Activated naive CD8-positive, alpha-beta T cell treated with anti-CD3 and anti-CD28 coated beads, Interleukin-2, amount 50 U/mL, for 24 hours (primary cell): ENCODE measurements around the gene ZNF844.

Experiments
- ATAC-seq: fragments of 150-1000 bp; cut with Tn5 transposase; one replicate; pipeline ENCODE4 v1.10.0; 2021
- DNase-seq: peaks from one replicate; pipeline ENCODE4 v3.0.0; 2021
- H3K27ac Mint-ChIP-seq: one replicate; pipeline ENCODE4 v1.8.0; 2021; ENCODE audit warnings: mild to moderate bottlenecking, mixed read lengths
- H3K27me3 Mint-ChIP-seq: one replicate; pipeline ENCODE4 v1.8.0; 2021; ENCODE audit warnings: mixed read lengths
- H3K36me3 Mint-ChIP-seq: one replicate; pipeline ENCODE4 v1.8.0; 2021; ENCODE audit warnings: low read depth, mixed read lengths
- H3K4me1 Mint-ChIP-seq: one replicate; pipeline ENCODE4 v1.8.0; 2021; ENCODE audit warnings: mixed read lengths
- H3K4me3 Mint-ChIP-seq: one replicate; pipeline ENCODE4 v1.8.0; 2021; ENCODE audit warnings: mild to moderate bottlenecking, moderate library complexity, mixed read lengths
- H3K9me3 Mint-ChIP-seq: one replicate; pipeline ENCODE4 v1.8.0; 2021; ENCODE audit warnings: mixed read lengths

ZNF844 gene

DNA sequence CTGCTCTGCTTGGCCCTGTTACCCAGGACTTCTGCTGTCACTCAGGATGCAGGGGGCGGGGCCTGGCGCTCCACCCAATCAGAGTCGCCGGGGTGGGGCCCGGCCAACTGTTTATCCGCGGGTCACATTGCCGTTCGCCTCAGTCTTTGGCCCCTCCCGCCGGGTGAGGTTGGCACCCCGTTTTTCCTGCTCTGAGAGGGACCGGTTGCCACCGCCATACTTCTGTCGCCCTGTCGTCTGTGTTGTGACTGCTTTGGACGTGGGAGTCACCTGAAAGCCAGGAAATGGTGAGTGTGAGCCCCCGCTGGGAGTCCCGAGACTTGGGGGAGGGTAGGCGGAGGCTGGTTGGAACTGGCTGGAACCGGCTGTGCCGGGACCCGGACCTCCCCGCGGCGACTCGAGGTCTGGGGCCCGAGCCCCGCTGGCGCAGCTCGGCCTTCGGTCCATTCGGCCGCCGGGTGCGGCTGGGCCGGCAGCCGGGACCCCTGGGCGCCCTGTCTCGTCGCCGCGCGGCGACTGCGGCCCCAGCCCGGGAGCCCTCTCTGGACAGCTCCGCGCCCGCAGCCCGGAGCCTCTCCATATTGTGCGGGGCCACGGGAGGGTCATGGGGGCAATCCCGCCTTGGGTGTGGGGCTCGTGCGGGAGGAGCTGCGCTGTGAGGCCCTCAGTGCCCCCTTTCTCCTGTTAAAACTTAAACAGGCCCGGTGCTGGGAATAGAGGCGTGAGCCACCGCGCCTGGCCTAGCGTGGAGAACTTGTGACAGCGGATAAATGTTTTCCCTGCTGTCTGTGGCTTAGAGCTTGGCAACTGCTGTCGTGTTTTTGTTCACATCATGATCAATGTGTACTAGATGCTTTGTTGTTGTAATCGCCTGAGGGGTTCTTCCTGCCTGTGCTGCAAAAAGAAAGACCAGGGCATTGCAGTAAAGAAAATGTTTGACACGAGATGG, at the start of gene ZNF844:
TSS of gene ZNF844 (plus strand) at position 142 of the 949 bp plus-strand sequence. CDS start at position 285, 143 bp downstream.
- Mint-ChIP-seq H3K27ac (peak within 1 kb of the TSS; percentile 62), H3K27me3 (no peaks in the 10 kb centered on the region), H3K36me3 (peaks cover 12% of the 10 kb centered on the region), H3K4me3 (peak within 1 kb of the TSS; percentile 82), H3K9me3 (peaks cover 3% of the 10 kb centered on the region), H3K4me1 (peaks cover 10% of the 10 kb centered on the region)
- DNase-seq = peak; percentile 87
- ATAC-seq = peak; percentile 85

DNA sequence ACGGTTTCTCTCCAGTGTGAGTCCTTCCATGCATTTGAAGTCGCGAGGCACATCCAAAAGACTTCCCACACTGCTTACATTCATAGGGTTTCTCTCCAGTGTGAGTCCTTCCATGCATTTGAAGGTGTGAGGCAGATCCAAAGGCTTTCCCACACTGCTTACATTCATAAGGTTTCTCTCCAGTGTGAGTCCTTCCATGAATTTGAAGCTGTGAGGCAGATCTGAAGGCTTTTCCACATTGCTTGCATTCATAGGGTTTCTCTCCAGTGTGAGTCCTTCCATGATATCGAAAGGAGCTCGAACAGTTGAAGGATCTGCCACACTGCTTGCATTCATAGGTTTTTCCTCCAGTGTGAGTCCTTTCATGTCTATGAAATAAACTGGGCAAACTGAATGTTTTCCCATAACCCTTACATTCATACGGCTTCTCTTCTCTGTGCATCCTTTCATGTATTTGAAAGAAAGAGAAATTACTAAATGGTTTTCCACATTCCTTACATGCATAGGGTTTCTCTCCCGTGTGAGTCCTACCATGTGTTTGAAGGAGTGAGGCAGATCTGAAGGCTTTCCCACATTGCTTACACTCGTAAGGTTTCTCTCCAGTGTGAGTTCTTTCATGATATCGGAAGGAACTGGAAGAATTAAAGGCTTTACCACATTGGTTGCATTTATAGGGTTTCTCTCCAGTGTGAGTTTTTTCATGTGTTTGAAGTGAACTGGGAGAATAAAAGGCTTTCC, 49.3 kb upstream of the ZNF844 start:
- ATAC-seq = no peak
- H3K27me3 Mint-ChIP-seq = no peaks in the 10 kb centered on the region
- no peaks in the 10 kb centered on the region for H3K4me1 Mint-ChIP-seq
- peaks cover 78% of the 10 kb centered on the region for H3K36me3 Mint-ChIP-seq
- H3K4me3 Mint-ChIP-seq = no peak overlapping the region
- H3K9me3 Mint-ChIP-seq = peaks cover 50% of the 10 kb centered on the region
- DNase-seq = no peak
- no peak overlapping the region for H3K27ac Mint-ChIP-seq

DNA sequence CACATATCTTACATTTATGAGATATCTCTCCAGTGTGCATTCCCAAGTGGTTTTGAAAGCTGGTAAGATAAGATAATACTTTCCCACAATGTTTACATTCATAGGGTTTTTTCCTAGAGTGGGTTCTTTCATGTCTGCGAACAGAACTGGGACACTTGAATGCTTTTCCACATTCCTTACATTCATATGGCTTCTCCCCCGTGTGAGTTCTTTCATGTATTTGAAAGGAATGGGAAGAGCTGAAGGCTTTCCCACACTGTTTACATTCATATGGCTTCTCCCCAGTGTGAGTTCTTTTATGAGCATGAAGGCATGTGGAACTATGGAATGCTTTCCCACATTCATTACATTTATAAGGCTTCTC, 48.8 kb upstream of the ZNF844 start:
- no peak overlapping the region for H3K4me3 Mint-ChIP-seq
- no peak for DNase-seq
- no peak for ATAC-seq
- peaks cover 50% of the 10 kb centered on the region for H3K9me3 Mint-ChIP-seq
- H3K27me3 Mint-ChIP-seq = no peaks in the 10 kb centered on the region
- no peak overlapping the region for H3K27ac Mint-ChIP-seq
- peaks cover 80% of the 10 kb centered on the region for H3K36me3 Mint-ChIP-seq
- H3K4me1 Mint-ChIP-seq = no peaks in the 10 kb centered on the region

DNA sequence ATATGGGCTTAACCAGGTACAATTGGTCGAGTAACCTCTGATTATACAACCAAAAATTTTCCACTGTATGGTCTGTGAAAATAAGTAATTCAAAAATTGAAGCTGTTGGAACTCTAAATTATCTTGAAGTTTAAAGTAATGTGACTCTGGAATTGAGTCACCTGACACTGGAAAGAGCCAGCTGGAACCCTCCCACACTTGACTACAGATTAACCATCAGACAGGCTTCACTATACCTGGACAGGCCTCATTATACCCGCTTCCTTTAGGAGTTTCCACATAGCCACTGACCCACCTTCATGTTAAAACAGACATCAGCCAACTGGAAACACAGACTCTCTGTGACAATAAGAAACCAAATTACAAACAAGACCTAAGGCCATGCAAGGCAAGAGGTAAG, 30.3 kb upstream of the ZNF844 start:
- no peaks in the 10 kb centered on the region for H3K9me3 Mint-ChIP-seq
- H3K36me3 Mint-ChIP-seq = peaks cover 4% of the 10 kb centered on the region
- H3K27me3 Mint-ChIP-seq = peaks cover 5% of the 10 kb centered on the region
- H3K27ac Mint-ChIP-seq = no peak overlapping the region
- peaks cover 16% of the 10 kb centered on the region for H3K4me1 Mint-ChIP-seq
- no peak for ATAC-seq
- no peak for DNase-seq
- H3K4me3 Mint-ChIP-seq = peak overlapping the region; percentile 49

DNA sequence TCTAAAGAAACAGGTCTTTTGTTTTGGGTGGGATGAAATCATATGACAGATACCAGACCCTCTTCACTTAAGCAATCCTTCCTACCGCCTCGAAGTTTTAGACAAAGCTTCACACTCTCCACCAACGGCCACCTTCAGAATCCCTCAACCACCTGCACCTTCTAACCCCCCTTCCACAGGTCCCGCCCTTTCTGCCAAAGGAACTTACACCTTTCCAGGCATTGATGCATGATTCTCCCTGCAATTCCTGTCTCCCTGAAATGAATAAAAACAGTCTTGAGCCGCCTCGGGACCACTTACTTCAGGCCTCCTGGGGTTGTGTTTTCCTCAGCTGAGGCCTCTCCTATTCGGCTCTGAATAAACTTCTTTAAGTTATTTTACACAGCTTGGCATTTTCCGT, 29.9 kb upstream of the ZNF844 start:
- Mint-ChIP-seq H3K9me3 (no peaks in the 10 kb centered on the region), H3K4me3 (peak overlapping the region; percentile 49), H3K27ac (no peak overlapping the region), H3K4me1 (peaks cover 16% of the 10 kb centered on the region), H3K27me3 (peaks cover 5% of the 10 kb centered on the region), H3K36me3 (peaks cover 2% of the 10 kb centered on the region)
- DNase-seq (no peak), ATAC-seq (no peak)

DNA sequence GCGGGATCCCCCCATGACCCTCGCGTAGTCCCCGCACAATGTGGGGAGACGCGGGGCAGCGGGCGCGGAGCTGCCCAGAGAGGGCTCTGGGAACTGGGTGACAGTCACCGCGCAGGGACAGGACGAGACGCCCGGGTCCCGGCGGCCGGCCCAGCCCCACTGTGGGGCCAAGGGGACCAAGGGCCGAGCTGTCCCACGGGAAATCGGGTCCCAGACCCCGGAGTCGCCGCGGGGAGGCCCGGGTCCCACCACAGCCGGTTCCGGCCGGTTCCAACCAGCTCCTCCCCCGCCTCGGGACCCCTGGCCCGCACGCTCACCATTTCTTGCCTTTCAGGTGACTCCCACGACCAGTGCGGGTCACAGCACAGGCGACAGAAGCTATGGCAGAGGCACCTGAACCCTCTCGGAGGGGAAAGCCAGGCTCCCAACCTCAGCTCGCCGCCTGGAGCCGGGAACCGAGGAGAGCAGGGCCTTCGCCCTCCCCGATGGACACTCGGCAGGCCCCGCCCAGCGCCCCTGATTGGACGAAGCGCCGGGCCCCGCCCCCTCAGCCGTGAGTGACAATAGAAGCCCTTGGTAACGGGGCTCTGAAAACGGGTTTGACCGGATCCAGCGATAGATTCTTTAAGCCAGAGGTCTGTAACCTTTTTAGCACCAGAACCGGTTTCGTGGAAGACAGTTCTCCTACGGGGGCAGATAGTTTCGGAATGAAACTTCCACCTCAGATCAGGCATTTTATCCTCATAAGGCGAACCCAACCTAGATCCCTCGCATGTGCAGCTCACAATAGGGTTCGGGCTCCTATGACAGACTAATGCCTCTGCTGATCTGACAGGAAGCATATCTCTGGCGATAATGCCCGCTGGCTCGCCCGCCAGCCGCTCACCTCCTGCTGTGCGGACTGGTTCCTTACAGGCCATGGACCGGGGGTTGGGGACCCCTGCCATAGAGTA, 29.0 kb upstream of the ZNF844 start, which contains the start of gene ZNF433:
TSS of gene ZNF433 (minus strand) at position 460 of the 953 bp plus-strand sequence. CDS start at position 320, 140 bp downstream.
- H3K4me1 Mint-ChIP-seq = peaks cover 16% of the 10 kb centered on the region
- H3K27ac Mint-ChIP-seq = no peak within 1 kb of the TSS
- peak within 1 kb of the TSS; percentile 83 for H3K4me3 Mint-ChIP-seq
- H3K9me3 Mint-ChIP-seq = no peaks in the 10 kb centered on the region
- peaks cover under 1% of the 10 kb centered on the region for H3K36me3 Mint-ChIP-seq
- ATAC-seq (peak; percentile 95), DNase-seq (peak; percentile 86)
- H3K27me3 Mint-ChIP-seq = peaks cover 5% of the 10 kb centered on the region

DNA sequence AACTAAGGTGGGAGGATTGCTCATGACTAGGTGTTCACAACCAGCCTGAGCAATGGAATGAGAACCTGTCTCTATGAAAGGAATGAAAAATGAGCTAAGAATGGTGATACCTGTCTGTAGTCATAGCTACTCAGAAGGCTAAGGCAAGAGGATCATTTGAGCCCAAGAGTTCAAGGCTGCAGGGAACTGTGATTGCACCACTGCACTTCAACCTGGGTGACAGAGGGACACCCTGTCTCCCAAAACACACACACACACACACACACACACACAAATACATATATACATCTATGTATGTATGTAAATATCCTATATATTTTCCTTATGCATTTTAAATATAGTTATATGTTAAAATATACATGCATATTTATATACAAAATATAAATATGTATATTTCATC, 21.6 kb upstream of the ZNF844 start:
- Mint-ChIP-seq H3K4me3 (no peak overlapping the region), H3K27me3 (no peaks in the 10 kb centered on the region), H3K9me3 (peaks cover 34% of the 10 kb centered on the region), H3K27ac (no peak overlapping the region), H3K4me1 (no peaks in the 10 kb centered on the region), H3K36me3 (peaks cover 46% of the 10 kb centered on the region)
- DNase-seq (no peak), ATAC-seq (no peak)

DNA sequence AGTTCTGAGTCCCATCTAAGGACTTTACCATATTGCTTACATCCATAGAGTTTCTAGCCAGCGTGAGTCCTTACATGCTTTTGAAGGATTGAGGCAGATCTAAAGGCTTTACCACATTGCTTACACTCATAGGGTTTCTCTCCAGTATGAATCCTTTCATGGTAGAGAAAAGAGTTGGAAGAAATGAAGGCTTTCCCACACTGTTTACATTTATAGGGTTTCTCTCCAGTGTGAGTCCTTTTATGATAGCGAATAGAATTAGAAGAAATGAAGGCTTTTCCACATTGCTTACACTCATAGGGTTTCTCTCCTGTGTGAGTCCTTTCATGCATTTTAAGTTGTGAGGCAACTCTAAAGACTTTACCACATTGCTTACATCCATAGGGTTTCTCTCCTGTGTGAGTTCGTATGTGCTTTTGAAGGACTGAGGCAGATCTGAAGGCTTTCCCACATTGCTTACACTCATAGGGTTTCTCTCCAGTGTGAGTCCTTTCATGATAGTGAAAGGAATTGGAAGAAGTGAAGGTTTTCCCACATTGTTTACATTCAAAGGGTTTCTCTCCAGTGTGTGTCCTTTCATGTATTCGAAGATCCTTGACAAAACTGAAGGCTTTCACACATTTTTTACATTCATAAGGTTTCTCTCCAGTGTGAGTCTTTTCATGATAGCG, 20.6 kb upstream of the ZNF844 start:
- no peaks in the 10 kb centered on the region for H3K4me1 Mint-ChIP-seq
- peaks cover 34% of the 10 kb centered on the region for H3K9me3 Mint-ChIP-seq

DNA sequence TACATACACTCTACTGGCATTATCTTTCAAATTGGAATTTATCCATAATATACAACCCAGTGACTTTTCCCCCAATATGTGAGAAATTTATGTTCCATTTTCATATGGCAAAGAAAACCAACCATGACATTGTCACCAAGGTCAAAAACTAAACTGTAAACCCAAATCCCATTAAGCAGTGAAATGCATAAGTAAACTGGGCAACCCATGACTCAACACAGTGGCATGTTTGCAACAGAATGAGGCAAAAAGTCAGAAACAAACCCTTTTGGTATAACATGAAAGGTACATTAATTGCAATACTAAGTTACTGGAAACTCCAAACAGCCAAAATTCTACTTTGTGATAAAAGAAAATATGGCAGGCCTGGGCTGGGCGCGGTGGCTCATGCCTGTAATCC, 16.7 kb upstream of the ZNF844 start:
- Mint-ChIP-seq H3K9me3 (peaks cover 29% of the 10 kb centered on the region), H3K4me1 (peaks cover 8% of the 10 kb centered on the region), H3K36me3 (peaks cover 39% of the 10 kb centered on the region), H3K27ac (no peak overlapping the region), H3K4me3 (no peak overlapping the region), H3K27me3 (peaks cover 3% of the 10 kb centered on the region)
- DNase-seq (no peak), ATAC-seq (no peak)

More for the DNA sequence above, 20.6 kb upstream of the ZNF844 start:
- Mint-ChIP-seq H3K4me3 (no peak overlapping the region), H3K27ac (no peak overlapping the region), H3K36me3 (peaks cover 47% of the 10 kb centered on the region), H3K27me3 (no peaks in the 10 kb centered on the region)
- no peak for ATAC-seq
- no peak for DNase-seq

DNA sequence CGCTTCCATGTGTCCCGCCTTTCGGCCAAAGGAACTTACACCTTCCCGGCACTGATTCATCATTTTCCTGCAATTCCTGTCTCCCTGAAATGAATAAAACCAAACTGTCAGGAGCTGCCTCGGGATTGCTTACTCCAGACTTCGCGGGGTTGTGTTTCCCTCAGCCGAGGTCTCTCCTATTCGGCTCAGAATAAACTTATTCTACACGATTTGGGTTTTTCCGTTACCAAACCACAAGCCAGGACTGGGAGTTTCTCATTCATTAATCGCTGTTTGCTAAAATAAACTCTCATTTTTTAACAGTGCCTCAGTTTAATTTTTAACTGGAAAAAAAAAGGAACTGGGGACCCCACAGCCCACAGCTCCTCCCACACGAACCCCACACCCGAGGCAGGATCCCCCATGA, 12.4 kb upstream of the ZNF844 start:
- Mint-ChIP-seq H3K36me3 (peaks cover 9% of the 10 kb centered on the region), H3K4me3 (peak overlapping the region; percentile 78), H3K9me3 (peaks cover 3% of the 10 kb centered on the region), H3K4me1 (peaks cover 14% of the 10 kb centered on the region), H3K27ac (peak overlapping the region; percentile 11), H3K27me3 (peaks cover 9% of the 10 kb centered on the region)
- ATAC-seq (no peak), DNase-seq (no peak)

DNA sequence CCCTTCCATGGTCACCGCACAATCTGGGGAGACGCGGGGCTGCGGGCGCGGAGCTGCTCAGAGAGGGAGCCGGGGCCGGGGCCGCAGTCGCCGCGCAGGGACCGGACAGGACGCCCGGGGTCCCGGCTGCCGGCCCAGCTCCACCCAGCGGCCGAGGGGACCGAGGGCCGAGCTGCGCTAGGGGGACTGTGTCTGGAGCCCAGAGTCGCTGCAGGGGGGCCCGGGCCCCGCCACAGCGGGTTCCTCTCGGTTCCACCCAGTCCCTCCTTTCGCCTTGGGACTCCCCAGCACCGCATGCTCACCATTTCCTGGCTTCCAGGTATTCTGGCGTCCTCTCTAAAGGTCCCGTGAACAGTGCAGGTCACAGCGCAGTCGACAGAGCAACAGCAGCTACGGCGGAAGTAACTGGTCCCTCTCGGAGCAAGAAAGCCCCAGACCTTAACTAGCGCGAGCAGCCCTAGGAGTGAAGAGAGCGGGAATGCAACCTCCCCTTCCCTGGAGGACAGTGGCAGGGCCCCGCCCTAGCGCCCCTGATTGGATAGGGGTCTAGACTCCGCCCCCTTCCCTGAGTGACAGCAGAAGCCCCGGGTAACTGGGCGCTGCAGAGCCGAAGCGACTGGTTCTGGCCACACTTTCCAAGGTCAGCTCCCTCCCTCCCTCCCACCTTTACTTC, 11.9 kb upstream of the ZNF844 start, which contains the start of gene ZNF878:
TSS of gene ZNF878 (minus strand) at position 465 of the 673 bp plus-strand sequence. CDS start at position 305, 160 bp downstream.
- Mint-ChIP-seq H3K4me1 (peaks cover 14% of the 10 kb centered on the region), H3K27ac (peak within 1 kb of the TSS; percentile 73), H3K4me3 (peak within 1 kb of the TSS; percentile 84), H3K9me3 (peaks cover 3% of the 10 kb centered on the region), H3K27me3 (peaks cover 9% of the 10 kb centered on the region), H3K36me3 (peaks cover 7% of the 10 kb centered on the region)
- ATAC-seq (peak; percentile 94), DNase-seq (peak; percentile 76)

DNA sequence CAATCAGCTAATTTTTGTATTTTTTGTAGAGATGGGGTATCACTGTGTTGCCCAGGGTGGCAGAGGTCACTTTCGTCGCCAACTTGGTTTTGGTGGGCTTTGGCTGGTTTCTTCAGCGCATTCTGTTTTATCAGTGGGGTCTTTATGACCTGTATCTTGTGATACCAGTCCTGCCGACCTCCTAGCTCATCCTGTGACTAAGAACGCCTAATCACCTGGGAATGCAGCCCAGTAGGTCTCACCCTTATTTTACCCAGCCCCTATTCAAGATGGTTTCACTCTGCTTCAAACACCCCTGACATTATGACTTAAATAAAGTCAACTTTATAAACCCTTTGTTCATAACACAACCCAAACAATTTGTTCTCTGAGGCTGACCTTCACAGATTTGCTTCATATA, 8.7 kb upstream of the ZNF844 start:
- Mint-ChIP-seq H3K27me3 (peaks cover 11% of the 10 kb centered on the region), H3K27ac (no peak overlapping the region), H3K9me3 (peaks cover 3% of the 10 kb centered on the region), H3K4me3 (no peak overlapping the region), H3K4me1 (peaks cover 18% of the 10 kb centered on the region), H3K36me3 (peaks cover 3% of the 10 kb centered on the region)
- ATAC-seq = no peak
- no peak for DNase-seq

DNA sequence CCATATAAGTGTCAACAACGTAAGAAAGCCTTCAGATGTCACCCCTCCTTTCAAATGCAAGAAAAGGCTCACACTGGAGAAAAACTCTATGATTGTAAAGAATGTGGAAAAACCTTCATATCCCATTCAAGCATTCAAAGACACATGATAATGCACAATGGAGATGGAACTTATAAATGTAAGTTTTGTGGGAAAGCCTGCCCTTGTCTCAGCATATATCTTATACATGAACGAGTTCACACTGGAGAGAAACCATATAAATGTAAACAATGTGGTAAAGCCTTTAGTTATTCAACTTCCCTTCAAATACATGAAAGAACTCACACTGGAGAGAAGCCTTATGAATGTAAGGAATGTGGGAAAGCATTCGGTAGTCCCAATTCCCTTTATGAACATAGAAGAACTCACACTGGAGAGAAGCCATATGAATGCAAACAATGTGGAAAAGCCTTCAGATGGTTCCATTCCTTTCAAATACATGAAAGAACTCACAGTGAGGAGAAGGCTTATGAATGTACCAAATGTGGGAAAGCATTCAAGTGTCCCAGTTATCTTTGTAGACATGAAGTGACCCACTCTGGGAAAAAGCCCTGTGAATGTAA, 11.1 kb downstream of the ZNF844 start:
- no peaks in the 10 kb centered on the region for H3K27me3 Mint-ChIP-seq
- peaks cover 71% of the 10 kb centered on the region for H3K36me3 Mint-ChIP-seq
- ATAC-seq (no peak), DNase-seq (no peak)
- H3K4me1 Mint-ChIP-seq = no peaks in the 10 kb centered on the region
- no peak overlapping the region for H3K27ac Mint-ChIP-seq
- H3K4me3 Mint-ChIP-seq = no peak overlapping the region
- H3K9me3 Mint-ChIP-seq = peaks cover 44% of the 10 kb centered on the region
